Tibial nerve (tissue), 4 donors: ENCODE results near the gene BAIAP2L1. TPM values are rescaled to one million over a fixed set of nuclear protein-coding genes. Genes with fewer than 3 reads are reported as not detected.

Source experiments
- DNase-seq, 2 donors: peaks; one replicate each; pipeline ENCODE4 v3.0.0-alpha.2; 2019; ENCODE audit warnings: low spot score in 2 of 2
- H3K27ac ChIP-seq, 4 donors: fragments of 200-600 bp; sonication (generic) in 3 of 4; one replicate each; pipeline ENCODE4 v1.5.1; 2017 to 2019; ENCODE audit warnings: mild to moderate bottlenecking in 1 of 4
- H3K27me3 ChIP-seq, 2 donors: fragments of 200-600 bp; sonication (generic) in 1 of 2; one replicate each; pipeline versions ENCODE4 v1.5.1 to v1.6.0; 2017 to 2019
- H3K36me3 ChIP-seq, 3 donors: fragments of 200-600 bp; sonication (generic); one replicate each; pipeline ENCODE4 v1.5.1; 2018 to 2019
- H3K4me1 ChIP-seq, 4 donors: fragments of 200-600 bp; sonication (generic) in 3 of 4; one replicate each; pipeline ENCODE4 v1.5.1; 2017 to 2019
- H3K4me3 ChIP-seq, 4 donors: fragments of 200-600 bp; sonication (generic) in 3 of 4; one replicate each; pipeline ENCODE4 v1.5.1; 2017 to 2019; ENCODE audit warnings: mild to moderate bottlenecking in 1 of 4, moderate library complexity in 1 of 4
- H3K9me3 ChIP-seq, 4 donors: fragments of 200-600 bp; sonication (generic) in 3 of 4; one replicate each; pipeline ENCODE4 v1.5.1; 2017 to 2019
- EP300 ChIP-seq, 2 donors: sonication (generic); formaldehyde crosslinking; IDR thresholded peaks; one replicate each; pipeline ENCODE4 v1.6.1; 2017; ENCODE audit warnings: antibody characterized with exemption in 2 of 2, mild to moderate bottlenecking in 1 of 2
- POLR2A ChIP-seq, 2 donors: fragments of 450-650 bp; IDR thresholded peaks; one replicate each; pipeline ENCODE4 v1.6.1; 2017; ENCODE audit warnings: antibody characterized with exemption in 2 of 2, mild to moderate bottlenecking in 2 of 2, moderate library complexity in 2 of 2
- WGBS, 2 donors: methylation state at CpG; one replicate each; pipeline ENCODE4 v1.1.5; 2018; 5-methylcytosine and 5-hydroxymethylcytosine counted together
- total RNA-seq, 4 donors: library from RNA; depleted of rRNA; stranded (reverse); fragments of >200 nt; gene quantifications; one replicate each; pipeline ENCODE4 v1.1.0, GENCODE V29; 2016
- TF ChIP-seq, protein P1 (sequence below), 5 experiments: fragments of 200-600 bp in 3 of 5; fragments of 450-650 bp in 2 of 5; sonication (generic) in 3 of 5; IDR thresholded peaks; one replicate each; pipeline ENCODE4 v1.5.1; 2016 to 2019; ENCODE audit warnings: antibody characterized with exemption in 5 of 5, mild to moderate bottlenecking in 3 of 5, moderate library complexity in 2 of 5

BAIAP2L1 gene
- total RNA-seq, 4 donors from 2014 or later, result 0.42 to 2.7 (median 1.7) TPM

DNA sequence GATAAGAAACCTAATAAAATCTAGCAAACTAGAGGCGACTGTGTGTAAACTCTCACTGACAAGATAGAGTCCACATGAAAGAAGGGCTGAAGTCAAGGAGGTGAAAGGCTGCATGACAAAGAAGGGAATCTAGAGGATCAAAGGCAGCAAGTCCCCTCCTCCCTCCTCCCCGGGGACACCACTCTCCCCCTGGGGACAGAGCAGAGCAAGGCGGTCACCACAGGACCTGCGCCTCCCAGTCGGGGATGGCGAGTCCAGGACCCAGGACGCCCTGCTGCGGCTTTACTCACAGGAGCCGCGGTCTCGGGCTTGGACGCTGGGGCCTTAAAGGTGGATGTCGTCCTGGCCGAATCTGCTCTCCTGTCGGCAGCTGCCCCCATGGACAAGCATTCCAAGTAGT is 97.0 kb downstream of the BAIAP2L1 start:
- Histone ChIP-seq H3K9me3 (peaks cover 0 to 42% (median 0%) of the 10 kb centered on the region in 4 donors), H3K27ac (no peak overlapping the region), H3K4me1 (no peaks in the 10 kb centered on the region), H3K36me3 (peaks cover 0 to 46% (median 0%) of the 10 kb centered on the region in 3 donors), H3K4me3 (no peak overlapping the region), H3K27me3 (no peaks in the 10 kb centered on the region)
- TF ChIP-seq EP300 (IDR thresholded peaks at IDR 0.05), result no peak
- TF ChIP-seq, protein P1, sequence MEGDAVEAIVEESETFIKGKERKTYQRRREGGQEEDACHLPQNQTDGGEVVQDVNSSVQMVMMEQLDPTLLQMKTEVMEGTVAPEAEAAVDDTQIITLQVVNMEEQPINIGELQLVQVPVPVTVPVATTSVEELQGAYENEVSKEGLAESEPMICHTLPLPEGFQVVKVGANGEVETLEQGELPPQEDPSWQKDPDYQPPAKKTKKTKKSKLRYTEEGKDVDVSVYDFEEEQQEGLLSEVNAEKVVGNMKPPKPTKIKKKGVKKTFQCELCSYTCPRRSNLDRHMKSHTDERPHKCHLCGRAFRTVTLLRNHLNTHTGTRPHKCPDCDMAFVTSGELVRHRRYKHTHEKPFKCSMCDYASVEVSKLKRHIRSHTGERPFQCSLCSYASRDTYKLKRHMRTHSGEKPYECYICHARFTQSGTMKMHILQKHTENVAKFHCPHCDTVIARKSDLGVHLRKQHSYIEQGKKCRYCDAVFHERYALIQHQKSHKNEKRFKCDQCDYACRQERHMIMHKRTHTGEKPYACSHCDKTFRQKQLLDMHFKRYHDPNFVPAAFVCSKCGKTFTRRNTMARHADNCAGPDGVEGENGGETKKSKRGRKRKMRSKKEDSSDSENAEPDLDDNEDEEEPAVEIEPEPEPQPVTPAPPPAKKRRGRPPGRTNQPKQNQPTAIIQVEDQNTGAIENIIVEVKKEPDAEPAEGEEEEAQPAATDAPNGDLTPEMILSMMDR (IDR thresholded peaks at IDR 0.05), result no peak
- 45 to 57% methylated on average over 12 to 14 of the region's 15 CpGs for WGBS, 2 donors
- DNase-seq, result no peak

GRCh38 chr7:98303176-98303865 is 97.6 kb downstream of the BAIAP2L1 start:
- WGBS, 2 donors, result 86 to 89% methylated on average over 19 of the region's 19 CpGs

DNA sequence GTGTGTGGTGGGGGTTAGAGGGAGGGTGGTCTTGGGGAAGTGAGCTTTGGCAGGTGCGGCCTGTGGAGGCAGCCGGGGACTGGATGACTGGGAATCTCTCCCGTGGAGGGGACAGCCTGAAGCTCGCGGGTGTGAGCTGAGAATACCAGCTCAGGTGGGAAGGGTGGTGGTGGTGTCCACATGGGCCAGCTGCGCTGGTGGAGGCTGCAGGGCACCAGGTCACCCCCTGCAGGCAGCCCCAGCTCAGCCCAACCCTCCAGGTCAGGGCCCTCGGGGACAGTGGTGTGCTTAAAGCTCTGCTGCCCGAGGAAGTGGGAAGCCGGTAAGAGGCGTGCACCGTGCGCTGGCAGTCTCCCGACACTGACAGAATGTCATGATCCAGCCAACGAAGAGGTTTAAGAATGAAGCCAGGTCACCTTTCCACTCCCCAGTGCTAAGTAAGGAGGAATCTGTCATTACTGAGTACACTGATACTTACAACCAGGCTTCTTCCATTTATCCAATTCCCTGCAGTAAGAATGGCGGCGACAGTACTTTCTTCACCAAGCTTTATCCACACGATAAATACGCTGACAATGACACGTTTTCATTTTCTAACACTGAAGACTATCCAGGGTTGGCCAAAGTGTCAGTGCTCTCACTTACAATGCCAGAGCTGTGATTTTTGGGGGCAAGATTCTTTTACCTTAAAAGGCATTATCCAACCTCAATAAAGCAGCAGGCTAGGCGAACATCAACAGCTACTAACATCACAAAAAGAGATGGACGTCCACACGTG is 99.0 kb downstream of the BAIAP2L1 start:
- no peak for DNase-seq
- peaks cover 0 to 31% (median 0%) of the 10 kb centered on the region in 3 donors for H3K36me3 ChIP-seq
- TF ChIP-seq POLR2A (IDR thresholded peaks at IDR 0.05) (no peak), EP300 (IDR thresholded peaks at IDR 0.05) (no peak)
- peaks cover 0 to 45% (median 0%) of the 10 kb centered on the region in 4 donors for H3K9me3 ChIP-seq
- WGBS, 2 donors, result 85 to 87% methylated on average over 20 to 22 of the region's 22 CpGs
- no peak overlapping the region for H3K4me3 ChIP-seq
- no peak overlapping the region for H3K27ac ChIP-seq
- H3K27me3 ChIP-seq, result no peaks in the 10 kb centered on the region
- no peaks in the 10 kb centered on the region for H3K4me1 ChIP-seq

More at GRCh38 chr7:98303176-98303865, 97.6 kb downstream of the BAIAP2L1 start:
- TF ChIP-seq, protein P1 (IDR thresholded peaks at IDR 0.05), result no peak
- no peak for TF ChIP-seq EP300 (IDR thresholded peaks at IDR 0.05)
- no peak for TF ChIP-seq POLR2A (IDR thresholded peaks at IDR 0.05)
- Histone ChIP-seq H3K36me3 (peaks cover 0 to 41% (median 0%) of the 10 kb centered on the region in 3 donors), H3K4me3 (no peak overlapping the region), H3K9me3 (peaks cover 0 to 42% (median 0%) of the 10 kb centered on the region in 4 donors), H3K27ac (no peak overlapping the region), H3K27me3 (no peaks in the 10 kb centered on the region), H3K4me1 (no peaks in the 10 kb centered on the region)
- no peak for DNase-seq

DNA sequence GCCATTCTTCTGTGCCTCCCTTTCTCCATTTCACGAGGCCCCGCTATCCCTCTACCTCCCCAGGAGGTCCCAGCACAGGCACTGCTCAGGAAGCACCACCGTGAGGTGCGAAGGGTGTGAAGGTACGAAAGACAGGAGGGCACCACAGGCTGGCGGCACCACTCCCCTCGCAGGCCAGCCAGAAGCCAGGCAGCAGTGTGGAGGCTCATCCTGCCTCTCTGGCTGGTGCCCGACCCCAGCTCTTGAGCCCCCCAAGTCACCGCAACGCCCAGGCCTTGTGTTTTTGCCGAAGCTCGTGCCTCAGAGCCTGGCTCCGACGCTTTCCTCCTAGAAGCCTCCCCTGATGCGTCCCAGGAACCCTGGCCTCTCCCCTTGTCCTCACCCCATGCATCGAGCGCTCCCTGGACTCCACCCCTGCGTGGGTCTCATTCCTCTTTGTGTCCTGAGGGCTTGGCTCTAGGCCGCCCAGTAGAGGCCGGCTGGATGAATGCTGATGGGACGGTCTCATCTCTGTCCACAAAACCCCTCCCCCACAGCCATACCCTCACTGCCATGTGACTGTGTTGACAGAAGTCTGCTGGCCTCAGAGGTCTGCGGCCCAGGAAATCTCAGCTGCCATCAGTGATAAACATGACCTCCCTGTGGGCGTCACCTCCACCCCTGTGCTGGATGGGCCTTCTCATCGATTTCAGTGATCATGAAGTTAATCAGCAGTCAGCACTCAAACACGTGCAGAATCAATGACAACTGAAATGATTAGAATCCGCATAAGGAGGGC is 100.1 kb downstream of the BAIAP2L1 start:
- DNase-seq, result no peak
- Histone ChIP-seq H3K27me3 (no peaks in the 10 kb centered on the region), H3K9me3 (peaks cover 0 to 51% (median 0%) of the 10 kb centered on the region in 4 donors), H3K36me3 (peaks cover 0 to 29% (median 0%) of the 10 kb centered on the region in 3 donors), H3K27ac (no peak overlapping the region), H3K4me3 (no peak overlapping the region), H3K4me1 (no peaks in the 10 kb centered on the region)
- TF ChIP-seq, protein P1 (IDR thresholded peaks at IDR 0.05), result no peak
- TF ChIP-seq POLR2A (IDR thresholded peaks at IDR 0.05) (no peak), EP300 (IDR thresholded peaks at IDR 0.05) (no peak)
- WGBS, 2 donors, result 79 to 80% methylated on average over 26 of the region's 26 CpGs

DNA sequence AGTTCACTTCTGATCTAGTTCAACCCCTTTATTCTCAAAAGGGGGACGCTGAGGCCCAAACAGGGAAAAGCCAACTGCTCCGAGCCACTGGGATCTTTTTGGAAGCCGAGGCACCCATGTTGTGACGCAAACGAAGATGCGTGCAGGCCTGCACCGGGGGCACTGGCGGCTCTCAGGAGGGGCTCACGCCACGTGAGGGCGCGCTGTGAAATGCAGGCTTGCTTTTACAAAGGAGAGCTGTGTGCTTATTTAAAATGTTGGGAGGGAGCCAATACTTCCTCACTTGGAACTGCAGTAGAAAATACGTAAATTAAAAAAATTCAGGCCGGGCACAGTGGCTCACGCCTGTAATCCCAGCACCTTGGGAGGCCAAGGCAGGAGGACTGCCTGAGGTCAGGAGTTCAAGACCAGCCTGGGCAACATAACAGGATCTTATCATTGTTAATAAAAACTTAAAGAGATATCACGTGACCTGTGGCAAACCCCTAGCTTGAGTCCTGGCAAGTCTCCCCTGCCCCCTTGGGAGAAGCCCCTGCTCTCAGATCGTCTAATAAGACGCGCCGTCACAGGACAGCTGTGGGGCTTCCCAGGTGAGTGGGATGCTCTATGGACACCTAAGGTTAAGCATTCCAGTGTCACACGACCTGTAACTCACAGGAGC is 103.1 kb downstream of the BAIAP2L1 start:
- 72 to 77% methylated on average over 21 of the region's 21 CpGs for WGBS, 2 donors
- Histone ChIP-seq H3K9me3 (peaks cover 0 to 43% (median 0%) of the 10 kb centered on the region in 4 donors), H3K36me3 (peaks cover 0 to 50% (median 4%) of the 10 kb centered on the region in 3 donors), H3K4me3 (no peak overlapping the region), H3K27ac (no peak overlapping the region), H3K4me1 (no peaks in the 10 kb centered on the region), H3K27me3 (no peaks in the 10 kb centered on the region)
- no peak for DNase-seq
- no peak for TF ChIP-seq POLR2A (IDR thresholded peaks at IDR 0.05)
- TF ChIP-seq, protein P1 (IDR thresholded peaks at IDR 0.05), result no peak
- no peak for TF ChIP-seq EP300 (IDR thresholded peaks at IDR 0.05)
